H7 (cell line): Measurements from ENCODE around the gene SOWAHB. TPM values are rescaled to one million over a fixed set of nuclear protein-coding genes. Genes with fewer than 3 reads are reported as not detected.
"Not testable (repeated sequence)": the region's sequence is repeated elsewhere in the genome, so short reads cannot be mapped to it uniquely, and the experiment has no call there.

Experiments used
- DNase-seq: peaks from one replicate; pipeline ENCODE4 v3.0.0; 2012
- H3K27me3 ChIP-seq: 2 replicates; pipeline ENCODE4 v1.6.0; 2011; ENCODE audit warnings: mild to moderate bottlenecking, low read length; ENCODE audit not compliant: control insufficient read depth, insufficient read depth
- H3K36me3 ChIP-seq: replicated peaks from 2 replicates; pipeline ENCODE4 v1.5.1; 2011; ENCODE audit warnings: low read length; ENCODE audit not compliant: control insufficient read depth, insufficient read depth
- H3K4me3 ChIP-seq: 2 replicates; pipeline ENCODE4 v1.5.1; 2011; ENCODE audit warnings: low read depth, mild to moderate bottlenecking, control low read depth, low read length, moderate library complexity; ENCODE audit not compliant: insufficient read depth
- total RNA-seq: library from RNA; depleted of rRNA; stranded (reverse); fragments of >200 nt; shearing (Covaris generic); gene quantifications from 2 replicates; pipeline ENCODE4 v1.2.3, GENCODE V29; 2014

The SOWAHB gene
- total RNA-seq, 1 experiment from 2014 or later: 0.10 TPM

- no peak for DNase-seq
- no peak overlapping the region for H3K4me3 ChIP-seq
- H3K36me3 ChIP-seq: no peaks in the 10 kb centered on the region
- no peaks in the 10 kb centered on the region for H3K27me3 ChIP-seq
Measured at GRCh38 chr4:76879731-76880364, 18.1 kb downstream of the SOWAHB start.

GRCh38 chr4:76878641-76879165, 19.2 kb downstream of the SOWAHB start:
- not testable (repeated sequence) for H3K4me3 ChIP-seq, DNase-seq, H3K36me3 ChIP-seq, H3K27me3 ChIP-seq

GRCh38 chr4:76874176-76874575, 23.8 kb downstream of the SOWAHB start:
- Histone ChIP-seq H3K27me3 (no peaks in the 10 kb centered on the region), H3K4me3 (no peak overlapping the region), H3K36me3 (no peaks in the 10 kb centered on the region)
- DNase-seq: no peak

- H3K27me3 ChIP-seq: no peaks in the 10 kb centered on the region
- DNase-seq: no peak
- no peaks in the 10 kb centered on the region for H3K36me3 ChIP-seq
- H3K4me3 ChIP-seq: no peak overlapping the region
Measured at GRCh38 chr4:76873495-76873894, 24.4 kb downstream of the SOWAHB start.

- H3K36me3 ChIP-seq: no peaks in the 10 kb centered on the region
- no peaks in the 10 kb centered on the region for H3K27me3 ChIP-seq
- DNase-seq: no peak
- no peak overlapping the region for H3K4me3 ChIP-seq
Measured at GRCh38 chr4:76872556-76872955, 25.4 kb downstream of the SOWAHB start.

GRCh38 chr4:76868780-76869179, 29.2 kb downstream of the SOWAHB start:
- not testable (repeated sequence) for H3K36me3 ChIP-seq, H3K4me3 ChIP-seq, DNase-seq, H3K27me3 ChIP-seq

- H3K4me3 ChIP-seq: no peak overlapping the region
- no peaks in the 10 kb centered on the region for H3K27me3 ChIP-seq
- DNase-seq: no peak
- no peaks in the 10 kb centered on the region for H3K36me3 ChIP-seq
Measured at GRCh38 chr4:76867880-76868655, 29.9 kb downstream of the SOWAHB start.

GRCh38 chr4:76867377-76867776, 30.6 kb downstream of the SOWAHB start:
- Histone ChIP-seq H3K4me3 (no peak overlapping the region), H3K27me3 (no peaks in the 10 kb centered on the region), H3K36me3 (no peaks in the 10 kb centered on the region)
- no peak for DNase-seq

GRCh38 chr4:76866641-76867040, 31.3 kb downstream of the SOWAHB start:
- no peak for DNase-seq

GRCh38 chr4:76858319-76858718, 39.6 kb downstream of the SOWAHB start:
- Histone ChIP-seq H3K36me3 (no peaks in the 10 kb centered on the region), H3K27me3 (no peaks in the 10 kb centered on the region), H3K4me3 (no peak overlapping the region)
- no peak for DNase-seq

More at GRCh38 chr4:76866641-76867040, 31.3 kb downstream of the SOWAHB start:
- H3K4me3 ChIP-seq: no peak overlapping the region
- H3K36me3 ChIP-seq: no peaks in the 10 kb centered on the region
- no peaks in the 10 kb centered on the region for H3K27me3 ChIP-seq

GRCh38 chr4:76857074-76857409, 40.9 kb downstream of the SOWAHB start:
- no peak for DNase-seq
- H3K4me3 ChIP-seq: no peak overlapping the region
- no peaks in the 10 kb centered on the region for H3K27me3 ChIP-seq
- no peaks in the 10 kb centered on the region for H3K36me3 ChIP-seq

GRCh38 chr4:76856243-76857073, 41.5 kb downstream of the SOWAHB start:
- no peak for DNase-seq
- Histone ChIP-seq H3K36me3 (no peaks in the 10 kb centered on the region), H3K27me3 (no peaks in the 10 kb centered on the region), H3K4me3 (no peak overlapping the region)

GRCh38 chr4:76854858-76855257, 43.1 kb downstream of the SOWAHB start:
- H3K36me3 ChIP-seq: no peaks in the 10 kb centered on the region
- DNase-seq: no peak
- no peak overlapping the region for H3K4me3 ChIP-seq
- no peaks in the 10 kb centered on the region for H3K27me3 ChIP-seq

GRCh38 chr4:76851375-76851774, 46.6 kb downstream of the SOWAHB start:
- no peak overlapping the region for H3K4me3 ChIP-seq
- DNase-seq: no peak
- H3K36me3 ChIP-seq: no peaks in the 10 kb centered on the region
- H3K27me3 ChIP-seq: no peaks in the 10 kb centered on the region
